ENCODE data around the gene ESYT1. TPM values are rescaled to one million over a fixed set of nuclear protein-coding genes. Genes with fewer than 3 reads are reported as not detected.

The ESYT1 gene
- total and polyA plus RNA-seq, 9 of the 15 experiments (the other 6 are each of a cell fraction or from before 2014, with no cell fraction given) = 132 to 420 (median 164) TPM

DNA sequence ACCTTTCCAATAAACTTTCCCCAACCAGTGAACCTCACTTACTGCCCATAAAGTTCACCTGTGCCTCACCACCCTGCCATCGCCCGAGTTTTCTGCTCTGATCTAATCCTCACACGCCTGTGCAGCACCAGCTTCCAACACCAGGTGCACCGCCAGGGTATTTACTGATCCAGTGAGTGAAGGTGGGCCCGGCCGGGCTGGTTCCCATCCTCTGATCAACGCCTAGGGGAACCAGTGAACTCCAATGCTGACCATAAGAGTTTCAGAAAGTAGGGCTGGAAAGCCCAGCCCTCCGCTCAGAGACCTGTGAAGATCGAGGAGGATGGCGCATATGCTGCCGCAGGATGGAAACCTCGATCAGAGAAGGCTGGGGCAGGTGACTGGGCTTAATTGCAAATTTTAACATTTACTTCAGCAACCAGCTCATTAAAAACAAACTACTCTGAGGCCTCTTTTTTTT lies 23.6 kb downstream of the ESYT1 start (continued):
- TF ChIP-seq, protein P1, sequence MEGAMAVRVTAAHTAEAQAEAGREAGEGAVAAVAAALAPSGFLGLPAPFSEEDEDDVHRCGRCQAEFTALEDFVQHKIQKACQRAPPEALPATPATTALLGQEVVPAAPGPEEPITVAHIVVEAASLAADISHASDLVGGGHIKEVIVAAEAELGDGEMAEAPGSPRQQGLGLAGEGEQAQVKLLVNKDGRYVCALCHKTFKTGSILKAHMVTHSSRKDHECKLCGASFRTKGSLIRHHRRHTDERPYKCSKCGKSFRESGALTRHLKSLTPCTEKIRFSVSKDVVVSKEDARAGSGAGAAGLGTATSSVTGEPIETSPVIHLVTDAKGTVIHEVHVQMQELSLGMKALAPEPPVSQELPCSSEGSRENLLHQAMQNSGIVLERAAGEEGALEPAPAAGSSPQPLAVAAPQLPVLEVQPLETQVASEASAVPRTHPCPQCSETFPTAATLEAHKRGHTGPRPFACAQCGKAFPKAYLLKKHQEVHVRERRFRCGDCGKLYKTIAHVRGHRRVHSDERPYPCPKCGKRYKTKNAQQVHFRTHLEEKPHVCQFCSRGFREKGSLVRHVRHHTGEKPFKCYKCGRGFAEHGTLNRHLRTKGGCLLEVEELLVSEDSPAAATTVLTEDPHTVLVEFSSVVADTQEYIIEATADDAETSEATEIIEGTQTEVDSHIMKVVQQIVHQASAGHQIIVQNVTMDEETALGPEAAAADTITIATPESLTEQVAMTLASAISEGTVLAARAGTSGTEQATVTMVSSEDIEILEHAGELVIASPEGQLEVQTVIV (CRISPR knock-in tag; IDR thresholded peaks at IDR 0.05; ENCODE audit: borderline replicate concordance) = no peak
- TF ChIP-seq, protein P2, sequence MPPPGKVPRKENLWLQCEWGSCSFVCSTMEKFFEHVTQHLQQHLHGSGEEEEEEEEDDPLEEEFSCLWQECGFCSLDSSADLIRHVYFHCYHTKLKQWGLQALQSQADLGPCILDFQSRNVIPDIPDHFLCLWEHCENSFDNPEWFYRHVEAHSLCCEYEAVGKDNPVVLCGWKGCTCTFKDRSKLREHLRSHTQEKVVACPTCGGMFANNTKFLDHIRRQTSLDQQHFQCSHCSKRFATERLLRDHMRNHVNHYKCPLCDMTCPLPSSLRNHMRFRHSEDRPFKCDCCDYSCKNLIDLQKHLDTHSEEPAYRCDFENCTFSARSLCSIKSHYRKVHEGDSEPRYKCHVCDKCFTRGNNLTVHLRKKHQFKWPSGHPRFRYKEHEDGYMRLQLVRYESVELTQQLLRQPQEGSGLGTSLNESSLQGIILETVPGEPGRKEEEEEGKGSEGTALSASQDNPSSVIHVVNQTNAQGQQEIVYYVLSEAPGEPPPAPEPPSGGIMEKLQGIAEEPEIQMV (tag; conservative IDR thresholded peaks at IDR 0.05; ENCODE audit: low read depth) = no peak
- TF ChIP-seq, protein P3, sequence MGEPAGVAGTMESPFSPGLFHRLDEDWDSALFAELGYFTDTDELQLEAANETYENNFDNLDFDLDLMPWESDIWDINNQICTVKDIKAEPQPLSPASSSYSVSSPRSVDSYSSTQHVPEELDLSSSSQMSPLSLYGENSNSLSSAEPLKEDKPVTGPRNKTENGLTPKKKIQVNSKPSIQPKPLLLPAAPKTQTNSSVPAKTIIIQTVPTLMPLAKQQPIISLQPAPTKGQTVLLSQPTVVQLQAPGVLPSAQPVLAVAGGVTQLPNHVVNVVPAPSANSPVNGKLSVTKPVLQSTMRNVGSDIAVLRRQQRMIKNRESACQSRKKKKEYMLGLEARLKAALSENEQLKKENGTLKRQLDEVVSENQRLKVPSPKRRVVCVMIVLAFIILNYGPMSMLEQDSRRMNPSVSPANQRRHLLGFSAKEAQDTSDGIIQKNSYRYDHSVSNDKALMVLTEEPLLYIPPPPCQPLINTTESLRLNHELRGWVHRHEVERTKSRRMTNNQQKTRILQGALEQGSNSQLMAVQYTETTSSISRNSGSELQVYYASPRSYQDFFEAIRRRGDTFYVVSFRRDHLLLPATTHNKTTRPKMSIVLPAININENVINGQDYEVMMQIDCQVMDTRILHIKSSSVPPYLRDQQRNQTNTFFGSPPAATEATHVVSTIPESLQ (CRISPR knock-in tag; IDR thresholded peaks at IDR 0.05) = 0 out of 2 replicates have a peak, but pooled peaks have one; percentile 34
- no peak for TF ChIP-seq HDAC1 (IDR thresholded peaks at IDR 0.05)
- TF ChIP-seq MTF1 (CRISPR knock-in tag; IDR thresholded peaks at IDR 0.05; ENCODE audit: borderline replicate concordance) = no peak
- peak; percentile 63 for TF ChIP-seq POLR2AphosphoS5 (IDR thresholded peaks at IDR 0.05; ENCODE audit: control insufficient read depth, insufficient read depth, low read depth, low read length)
- TF ChIP-seq, protein P4, sequence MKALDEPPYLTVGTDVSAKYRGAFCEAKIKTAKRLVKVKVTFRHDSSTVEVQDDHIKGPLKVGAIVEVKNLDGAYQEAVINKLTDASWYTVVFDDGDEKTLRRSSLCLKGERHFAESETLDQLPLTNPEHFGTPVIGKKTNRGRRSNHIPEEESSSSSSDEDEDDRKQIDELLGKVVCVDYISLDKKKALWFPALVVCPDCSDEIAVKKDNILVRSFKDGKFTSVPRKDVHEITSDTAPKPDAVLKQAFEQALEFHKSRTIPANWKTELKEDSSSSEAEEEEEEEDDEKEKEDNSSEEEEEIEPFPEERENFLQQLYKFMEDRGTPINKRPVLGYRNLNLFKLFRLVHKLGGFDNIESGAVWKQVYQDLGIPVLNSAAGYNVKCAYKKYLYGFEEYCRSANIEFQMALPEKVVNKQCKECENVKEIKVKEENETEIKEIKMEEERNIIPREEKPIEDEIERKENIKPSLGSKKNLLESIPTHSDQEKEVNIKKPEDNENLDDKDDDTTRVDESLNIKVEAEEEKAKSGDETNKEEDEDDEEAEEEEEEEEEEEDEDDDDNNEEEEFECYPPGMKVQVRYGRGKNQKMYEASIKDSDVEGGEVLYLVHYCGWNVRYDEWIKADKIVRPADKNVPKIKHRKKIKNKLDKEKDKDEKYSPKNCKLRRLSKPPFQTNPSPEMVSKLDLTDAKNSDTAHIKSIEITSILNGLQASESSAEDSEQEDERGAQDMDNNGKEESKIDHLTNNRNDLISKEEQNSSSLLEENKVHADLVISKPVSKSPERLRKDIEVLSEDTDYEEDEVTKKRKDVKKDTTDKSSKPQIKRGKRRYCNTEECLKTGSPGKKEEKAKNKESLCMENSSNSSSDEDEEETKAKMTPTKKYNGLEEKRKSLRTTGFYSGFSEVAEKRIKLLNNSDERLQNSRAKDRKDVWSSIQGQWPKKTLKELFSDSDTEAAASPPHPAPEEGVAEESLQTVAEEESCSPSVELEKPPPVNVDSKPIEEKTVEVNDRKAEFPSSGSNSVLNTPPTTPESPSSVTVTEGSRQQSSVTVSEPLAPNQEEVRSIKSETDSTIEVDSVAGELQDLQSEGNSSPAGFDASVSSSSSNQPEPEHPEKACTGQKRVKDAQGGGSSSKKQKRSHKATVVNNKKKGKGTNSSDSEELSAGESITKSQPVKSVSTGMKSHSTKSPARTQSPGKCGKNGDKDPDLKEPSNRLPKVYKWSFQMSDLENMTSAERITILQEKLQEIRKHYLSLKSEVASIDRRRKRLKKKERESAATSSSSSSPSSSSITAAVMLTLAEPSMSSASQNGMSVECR (CRISPR knock-in tag; IDR thresholded peaks at IDR 0.05) = peak; percentile 23; the same call in 1 of the 2 replicates
- no peak for TF ChIP-seq RBM15 (IDR thresholded peaks at IDR 0.05; ENCODE audit: insufficient read depth, low read length)
- TF ChIP-seq SMARCA4 (IDR thresholded peaks at IDR 0.05) = 0 out of 2 replicates have a peak, but pooled peaks have one; percentile 20
- peak; percentile 60; the same call in 1 of the 2 replicates for TF ChIP-seq ZBED1 (IDR thresholded peaks at IDR 0.05)
- no peak for TF ChIP-seq ZKSCAN3 (CRISPR knock-in tag; IDR thresholded peaks at IDR 0.05)
- no peak for TF ChIP-seq NUFIP1 (IDR thresholded peaks at IDR 0.05; ENCODE audit: partially characterized antibody)
- TF ChIP-seq CSDE1 (IDR thresholded peaks at IDR 0.05) = no peak
- no peak for TF ChIP-seq CHD2 (IDR thresholded peaks at IDR 0.05; ENCODE audit: low read depth, low read length)
- no peak for TF ChIP-seq TARDBP (IDR thresholded peaks at IDR 0.05)
- no peak for TF ChIP-seq ZBTB2 (IDR thresholded peaks at IDR 0.05)
- TF ChIP-seq TEAD2 (tag; IDR thresholded peaks at IDR 0.05) = no peak

All from K562 (cell line).